Stimulated activated CD8-positive, alpha-beta memory T cell treated with anti-CD3 and anti-CD28 coated beads, Interleukin-2, amount 100 ng/mL, for 1 hour (primary cell): ENCODE results near the gene PDK1.

Experiments used
- DNase-seq, 2 donors: peaks; one replicate each; pipeline ENCODE4 v3.0.0-alpha.2; 2020; ENCODE audit warnings: low read depth in 2 of 2

PDK1 gene

DNA sequence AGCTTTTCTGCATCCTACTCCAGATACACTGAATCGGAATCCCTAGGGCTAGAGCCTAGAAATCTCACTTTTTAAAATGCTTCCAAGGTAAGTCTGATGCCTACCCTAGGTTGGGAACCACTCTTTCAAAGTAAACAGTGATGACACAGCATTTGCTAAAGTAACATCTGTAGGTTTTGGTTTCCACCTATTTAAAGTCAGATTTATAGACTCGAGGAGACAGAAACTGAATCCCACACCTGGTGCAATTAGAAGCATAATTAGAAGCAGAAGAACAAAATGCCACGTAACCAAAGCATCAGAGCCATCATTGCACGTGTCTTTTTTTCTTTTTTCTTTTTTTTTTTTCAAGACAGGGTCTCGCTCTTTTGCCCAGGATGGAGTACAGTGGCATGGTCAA lies 40.9 kb downstream of the PDK1 start:
- no peak for DNase-seq

GRCh38 chr2:172597176-172597842 lies 41.4 kb downstream of the PDK1 start:
- DNase-seq: no peak

- DNase-seq: no peak
Measured at GRCh38 chr2:172599947-172600346, 44.1 kb downstream of the PDK1 start.

GRCh38 chr2:172600557-172601008 lies 44.7 kb downstream of the PDK1 start:
- no peak for DNase-seq

DNA sequence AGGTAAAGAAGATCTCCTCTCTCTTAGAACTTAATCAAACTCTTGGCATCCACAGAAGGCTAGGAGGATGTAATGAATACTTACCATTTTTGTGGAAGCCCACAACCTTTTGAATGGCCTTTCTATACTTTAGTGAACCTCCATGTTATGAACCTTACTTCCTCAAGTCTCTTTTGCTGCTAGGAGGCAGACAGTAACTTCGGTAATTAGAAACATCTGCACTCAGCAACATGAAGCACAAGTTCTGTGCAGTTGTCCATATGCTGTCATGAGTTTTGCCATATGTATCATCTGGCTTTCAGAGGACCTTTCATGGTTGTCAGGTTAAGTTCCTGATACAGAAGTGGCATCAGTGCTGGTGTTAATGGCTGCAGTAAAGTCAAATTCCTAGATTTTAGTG lies 50.4 kb downstream of the PDK1 start:
- DNase-seq: no peak

- DNase-seq: no peak
Measured at GRCh38 chr2:172607379-172607928, 51.6 kb downstream of the PDK1 start.

GRCh38 chr2:172609488-172609887 lies 53.6 kb downstream of the PDK1 start:
- no peak for DNase-seq

GRCh38 chr2:172612051-172612450 lies 56.2 kb downstream of the PDK1 start:
- DNase-seq: no peak

GRCh38 chr2:172613040-172613439 lies 57.1 kb downstream of the PDK1 start:
- DNase-seq: no peak

- DNase-seq: no peak
Measured at GRCh38 chr2:172613615-172614231, 57.8 kb downstream of the PDK1 start.

- DNase-seq: no peak
Measured at GRCh38 chr2:172614932-172615331, 59.0 kb downstream of the PDK1 start.

DNA sequence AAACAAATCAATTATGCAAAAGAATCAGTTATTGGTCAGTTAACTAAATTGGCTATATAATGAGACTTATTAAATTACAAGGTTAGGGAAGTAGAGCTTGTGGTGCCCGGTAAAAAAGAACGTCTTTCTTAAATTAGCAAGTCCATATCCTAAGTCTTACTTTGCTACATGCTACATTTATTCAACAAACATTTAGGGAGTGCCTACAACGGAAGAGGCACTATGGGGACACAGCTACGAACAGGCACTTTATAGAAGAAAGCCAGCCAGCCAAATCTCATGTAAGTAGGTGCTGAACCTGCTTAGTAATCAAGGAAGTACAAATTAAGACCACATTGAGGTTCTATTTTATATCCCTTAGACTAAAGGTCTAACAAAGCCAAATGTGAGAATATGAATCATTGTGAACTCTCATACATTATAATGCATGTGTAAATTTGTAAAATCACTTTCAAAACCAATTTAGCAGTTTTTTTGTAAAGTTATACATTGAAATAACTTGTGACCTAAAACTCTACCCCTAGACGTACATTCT lies 59.9 kb downstream of the PDK1 start:
- no peak for DNase-seq

DNA sequence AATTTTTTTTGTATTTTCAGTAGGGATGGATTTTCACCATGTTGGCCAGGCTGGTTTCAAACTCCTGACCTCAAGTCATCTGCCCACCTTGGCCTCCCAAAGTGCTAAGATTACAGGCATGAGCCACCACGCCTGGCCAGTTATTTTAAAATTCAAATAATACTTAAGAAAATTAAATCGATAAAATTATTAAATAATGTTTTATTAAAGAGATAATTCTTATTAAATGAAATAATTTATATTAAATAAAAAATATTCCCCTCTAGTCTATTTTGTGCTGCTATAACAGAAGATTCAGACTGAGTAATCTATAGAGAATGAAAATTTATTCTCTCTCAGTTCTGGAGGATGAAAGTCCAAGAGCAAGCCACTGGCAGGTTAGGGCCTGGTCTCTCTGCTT lies 61.2 kb downstream of the PDK1 start:
- no peak for DNase-seq

GRCh38 chr2:172623249-172623965 lies 67.5 kb downstream of the PDK1 start:
- DNase-seq: no peak

DNA sequence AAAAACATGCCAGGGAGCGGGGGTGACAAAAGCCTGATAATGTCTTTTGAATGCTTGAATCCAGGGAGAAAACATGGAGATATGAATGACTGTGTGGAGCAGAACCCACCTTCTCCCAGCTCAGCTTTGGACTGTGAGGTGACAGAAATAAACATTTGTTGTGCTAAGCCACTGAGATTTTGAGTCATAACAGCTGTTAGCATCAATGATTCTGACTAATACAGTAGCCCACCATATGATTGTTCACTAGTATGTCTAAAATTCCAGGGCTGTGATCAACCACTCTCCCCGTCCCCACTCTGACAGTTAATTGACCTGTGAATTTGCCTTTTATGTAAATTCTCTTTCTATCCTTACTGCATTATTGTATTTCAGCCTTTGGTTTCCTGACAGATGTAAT lies 69.1 kb downstream of the PDK1 start:
- no peak for DNase-seq

DNA sequence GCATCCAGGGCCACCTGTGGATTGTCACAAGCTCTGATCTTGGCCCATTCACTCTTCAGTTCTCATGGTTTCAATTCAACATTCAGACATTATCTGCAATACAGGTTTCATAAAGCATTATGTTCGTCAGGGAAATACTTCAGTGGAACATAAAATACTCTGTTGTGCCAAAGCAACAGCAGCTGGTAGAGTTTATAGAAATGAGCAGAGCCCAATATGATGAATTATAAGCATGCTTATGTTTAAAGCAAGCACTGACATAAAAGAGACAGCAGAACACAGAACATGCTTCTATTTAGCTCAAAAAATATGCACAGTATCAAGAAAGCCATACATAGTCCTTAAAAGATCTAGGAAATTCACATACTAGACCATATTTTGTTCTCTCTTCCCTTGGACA lies 71.3 kb downstream of the PDK1 start:
- no peak for DNase-seq

DNA sequence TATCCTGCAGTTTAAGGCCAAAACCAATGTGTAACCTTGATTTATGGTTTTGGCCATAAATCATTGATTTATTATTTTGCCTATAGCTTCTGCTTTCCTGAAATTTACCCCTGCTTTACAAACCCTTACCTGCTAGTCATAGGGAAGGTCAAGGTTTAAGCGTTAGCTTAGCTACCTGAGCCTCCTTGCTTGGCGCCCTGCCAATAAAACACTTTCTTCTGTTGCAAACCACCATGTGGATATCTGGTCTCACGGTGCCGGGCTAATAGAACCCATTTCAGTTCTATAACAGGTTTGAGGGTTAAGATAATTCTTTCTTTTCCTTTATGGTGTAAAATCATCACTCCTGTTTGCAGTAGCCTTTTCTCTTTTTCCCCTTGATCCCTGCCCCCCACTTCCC lies 72.2 kb downstream of the PDK1 start:
- DNase-seq: no peak

DNA sequence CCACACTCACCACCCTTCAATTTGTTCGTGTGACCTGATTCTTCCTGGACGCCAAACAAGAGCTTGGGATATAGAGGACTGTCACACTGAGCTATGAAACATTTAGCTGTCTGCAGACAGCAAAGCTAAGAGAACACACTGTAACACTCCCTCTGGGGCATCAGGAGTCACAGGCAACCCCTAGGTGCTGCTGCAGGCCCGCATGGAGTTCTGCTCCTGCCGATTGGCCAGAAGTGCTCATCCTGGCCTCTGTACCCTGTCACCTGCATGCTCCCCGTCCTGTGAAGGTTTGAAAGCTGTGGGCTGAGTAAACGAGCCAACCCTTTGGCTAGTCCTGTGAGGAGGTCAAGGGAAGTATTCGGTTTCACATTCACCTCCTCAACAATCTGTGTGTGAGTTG lies 73.7 kb downstream of the PDK1 start:
- no peak for DNase-seq

DNA sequence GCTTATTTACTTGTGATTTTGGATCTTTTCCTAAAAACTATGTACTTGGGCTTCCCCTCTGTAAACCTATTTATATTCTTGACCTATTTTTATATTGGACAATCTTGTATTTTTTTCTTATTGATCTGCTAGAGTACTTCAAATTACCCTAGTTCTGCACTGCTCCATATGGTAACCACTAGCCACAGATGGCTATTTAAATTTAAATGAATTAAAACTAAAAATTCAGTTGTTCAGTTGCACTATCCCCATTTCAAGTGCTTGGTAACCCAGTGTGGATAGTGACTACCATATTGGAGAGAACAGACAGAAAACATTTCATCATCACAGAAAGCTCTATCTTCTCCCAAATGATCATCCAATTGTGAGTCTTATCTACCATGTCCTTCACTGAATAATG lies 74.3 kb downstream of the PDK1 start:
- no peak for DNase-seq

DNA sequence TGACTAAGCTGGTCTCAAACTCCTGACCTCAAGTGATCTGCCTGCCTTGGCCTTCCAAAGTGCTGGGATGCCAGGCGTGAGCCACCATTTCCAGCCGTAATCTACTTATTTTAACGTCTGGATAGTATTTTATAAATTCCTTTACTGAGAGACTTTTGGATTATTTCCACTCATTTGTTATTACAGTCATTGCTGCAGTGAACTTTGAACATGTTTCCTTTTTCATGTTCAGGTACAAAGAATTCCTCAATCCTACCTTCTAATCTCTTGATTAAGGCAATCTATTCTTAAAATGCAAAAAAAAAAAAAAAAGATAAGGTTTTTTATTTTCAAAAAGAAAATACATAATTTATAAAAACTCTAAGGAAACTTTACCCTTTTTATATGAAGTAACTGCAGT lies 78.6 kb downstream of the PDK1 start:
- no peak for DNase-seq

GRCh38 chr2:172635548-172635947 lies 79.7 kb downstream of the PDK1 start:
- DNase-seq: no peak

GRCh38 chr2:172639256-172639655 lies 83.4 kb downstream of the PDK1 start:
- DNase-seq: no peak

DNA sequence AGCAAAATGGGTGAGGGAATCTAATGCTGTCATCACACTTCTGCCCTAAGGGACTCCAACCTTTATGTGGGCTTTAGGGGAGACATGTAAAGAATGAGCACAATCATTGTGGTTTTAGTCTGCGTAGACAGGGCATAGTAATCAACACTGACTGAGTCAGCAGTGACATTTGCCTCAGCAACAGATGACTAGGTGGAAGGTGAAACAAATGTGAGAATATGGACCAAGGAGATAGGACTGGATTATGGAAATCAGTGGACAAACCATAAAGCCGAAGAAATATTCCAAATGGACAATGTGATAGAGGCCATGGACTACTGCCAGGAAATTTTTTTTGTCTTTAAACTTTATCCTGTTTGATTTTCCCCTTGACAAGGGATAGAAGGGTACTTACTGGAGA lies 83.9 kb downstream of the PDK1 start:
- no peak for DNase-seq
